Keratinocyte (primary cell): ENCODE results near the gene NOTCH3. TPM values are rescaled to one million over a fixed set of nuclear protein-coding genes. Genes with fewer than 3 reads are reported as not detected.

ENCODE experiments used
- DNase-seq: peaks from one replicate; pipeline ENCODE4 v3.0.0-alpha.2; 2011; ENCODE audit warnings: low read depth, missing footprints, low spot score
- FAIRE-seq: peaks from 2 replicates; lab custom pipeline; 2011; peaks lifted over from hg19 to GRCh38; lab: Jason Lieb, UNC
- H2AFZ ChIP-seq: 2 replicates; pipeline ENCODE4 v1.6.0; 2012; ENCODE audit warnings: low read length, control low read depth, inconsistent platforms; ENCODE audit not compliant: control insufficient read depth
- H3K27ac ChIP-seq: 2 replicates; pipeline ENCODE4 v1.5.1; 2011; ENCODE audit warnings: low read length; ENCODE audit not compliant: control insufficient read depth, insufficient read depth
- H3K27me3 ChIP-seq: 3 replicates; pipeline ENCODE4 v1.6.0; 2011; ENCODE audit warnings: low read length; ENCODE audit not compliant: control insufficient read depth, insufficient read depth; ENCODE audit errors: extremely low read depth
- H3K36me3 ChIP-seq, 2 experiments: 2 replicates in 1 of 2; 3 replicates in 1 of 2; pipeline ENCODE4 v1.5.1; 2011; ENCODE audit warnings: low read length in 2 of 2, mild to moderate bottlenecking in 1 of 2; ENCODE audit not compliant: control insufficient read depth in 2 of 2, insufficient read depth in 2 of 2; ENCODE audit errors: extremely low read depth in 1 of 2
- H3K4me1 ChIP-seq: 3 replicates; pipeline ENCODE4 v1.5.1; 2011; ENCODE audit warnings: low read length; ENCODE audit not compliant: control insufficient read depth, insufficient read depth; ENCODE audit errors: extremely low read depth
- H3K4me2 ChIP-seq: 3 replicates; pipeline ENCODE4 v1.6.0; 2011; ENCODE audit warnings: low read depth, low read length; ENCODE audit not compliant: control insufficient read depth, insufficient read depth; ENCODE audit errors: extremely low read depth
- H3K4me3 ChIP-seq, 3 experiments: fragments of 200-600 bp in 1 of 3; sonication (generic) in 1 of 3; 2 replicates in 2 of 3; 3 replicates in 1 of 3; pipeline ENCODE4 v1.5.1; 2011 to 2016; ENCODE audit warnings: low read length in 3 of 3, mild to moderate bottlenecking in 3 of 3, control low read depth in 2 of 3, inconsistent platforms in 1 of 3, low read depth in 1 of 3, mixed read lengths in 1 of 3, mixed run types in 1 of 3, moderate library complexity in 1 of 3; ENCODE audit not compliant: control insufficient read depth in 2 of 3, insufficient read depth in 2 of 3; ENCODE audit errors: extremely low read depth in 1 of 3
- H3K79me2 ChIP-seq: 2 replicates; pipeline ENCODE4 v1.6.0; 2012; ENCODE audit warnings: low read length; ENCODE audit not compliant: control insufficient read depth, insufficient read depth
- H3K9ac ChIP-seq: 3 replicates; pipeline ENCODE4 v1.6.0; 2011; ENCODE audit warnings: low read length; ENCODE audit not compliant: control insufficient read depth, insufficient read depth; ENCODE audit errors: extremely low read depth
- H3K9me1 ChIP-seq: 3 replicates; pipeline ENCODE4 v1.6.0; 2011; ENCODE audit warnings: low read length; ENCODE audit not compliant: control insufficient read depth, insufficient read depth; ENCODE audit errors: extremely low read depth
- H3K9me3 ChIP-seq: 2 replicates; pipeline ENCODE4 v1.5.1; 2012; ENCODE audit warnings: low read depth, low read length; ENCODE audit not compliant: control insufficient read depth
- H4K20me1 ChIP-seq: 3 replicates; pipeline ENCODE4 v1.6.0; 2011; ENCODE audit warnings: low read length; ENCODE audit not compliant: control insufficient read depth, insufficient read depth; ENCODE audit errors: extremely low read depth
- CTCF ChIP-seq, 3 experiments: IDR thresholded peaks in 1 of 3; conservative IDR thresholded peaks in 1 of 3; optimal IDR thresholded peaks in 1 of 3; 2 replicates in 2 of 3; 3 replicates in 1 of 3; pipeline versions ENCODE3 to v1.5.1; 2011; ENCODE audit warnings: low read length in 3 of 3, mild to moderate bottlenecking in 3 of 3, moderate library complexity in 2 of 3, control low read depth in 1 of 3, inconsistent platforms in 1 of 3; ENCODE audit not compliant: insufficient read depth in 2 of 3; ENCODE audit errors: extremely low read depth in 1 of 3
- EZH2 ChIP-seq: IDR thresholded peaks from one replicate; pipeline ENCODE4 v1.6.1; 2012; ENCODE audit warnings: inconsistent platforms, mild to moderate bottlenecking, low read length, moderate library complexity
- dilution Hi-C: fragments of 300-500 bp; cut with MboI; formaldehyde crosslinking; loops from one replicate; pipeline ENCODE4 v1.7.0; 2020; ENCODE audit warnings: low sequenced_read_pairs; ENCODE audit not compliant: extremely low pct_ligation_motif_present
- polyA plus RNA-seq, 5 experiments: library from polyadenylated mRNA; depleted of rRNA in 3 of 5; stranded (reverse) in 3 of 5; stranded (forward) in 1 of 5; unstranded in 1 of 5; fragments of >200 nt; gene quantifications; 1 replicate in 1 of 5; 2 replicates in 3 of 5; 3 replicates in 1 of 5; pipeline versions ENCODE4 v1.2.1 to v1.2.3, GENCODE V29; 2011 to 2012; ENCODE audit warnings: missing spikeins in 2 of 5, low read depth in 1 of 5, low replicate concordance in 1 of 5

Gene NOTCH3
- polyA plus RNA-seq, 1 donor (not counting 4 experiments of a cell fraction or from before 2014, with no cell fraction given) = 4.1 TPM

- no peak for FAIRE-seq
- no peak for DNase-seq
- H3K4me2 ChIP-seq = no peak overlapping the region
- no peak overlapping the region for H3K9ac ChIP-seq
- dilution Hi-C loops = no loop called here
- no peaks in the 10 kb centered on the region for H3K27me3 ChIP-seq
- H3K4me3 ChIP-seq = no peak overlapping the region
- no peaks in the 10 kb centered on the region for H3K79me2 ChIP-seq
- H3K9me1 ChIP-seq = no peaks in the 10 kb centered on the region
- no peaks in the 10 kb centered on the region for H3K4me1 ChIP-seq
- H3K36me3 ChIP-seq = no peaks in the 10 kb centered on the region
- H2AFZ ChIP-seq = no peak overlapping the region
- no peak overlapping the region for H3K27ac ChIP-seq
- no peaks in the 10 kb centered on the region for H3K9me3 ChIP-seq
- TF ChIP-seq EZH2 (no peak), CTCF (optimal IDR thresholded peaks at IDR 0.05 in 1 of 3, IDR thresholded peaks at IDR 0.05 in 1 of 3, conservative IDR thresholded peaks at IDR 0.05 in 1 of 3; ENCODE audit: extremely low read depth in 1 of 3, insufficient read depth in 2 of 3, low read length in 3 of 3) (peak; percentile 65 to 74 (median 67))
- no peaks in the 10 kb centered on the region for H4K20me1 ChIP-seq
Measured at GRCh38 chr19:15154002-15154612, 46.7 kb downstream of the NOTCH3 start.

- H3K9me3 ChIP-seq = no peaks in the 10 kb centered on the region
- no peak overlapping the region for H3K27ac ChIP-seq
- TF ChIP-seq CTCF (optimal IDR thresholded peaks at IDR 0.05 in 1 of 3, IDR thresholded peaks at IDR 0.05 in 1 of 3, conservative IDR thresholded peaks at IDR 0.05 in 1 of 3; ENCODE audit: extremely low read depth in 1 of 3, insufficient read depth in 2 of 3, low read length in 3 of 3) (no peak), EZH2 (no peak)
- H3K4me3 ChIP-seq = no peak overlapping the region
- no peaks in the 10 kb centered on the region for H4K20me1 ChIP-seq
- no peaks in the 10 kb centered on the region for H3K4me1 ChIP-seq
- DNase-seq (no peak), FAIRE-seq (no peak)
- H3K9ac ChIP-seq = no peak overlapping the region
- H3K36me3 ChIP-seq = no peaks in the 10 kb centered on the region
- no peaks in the 10 kb centered on the region for H3K79me2 ChIP-seq
- no peak overlapping the region for H2AFZ ChIP-seq
- no peaks in the 10 kb centered on the region for H3K9me1 ChIP-seq
- no peaks in the 10 kb centered on the region for H3K27me3 ChIP-seq
- no peak overlapping the region for H3K4me2 ChIP-seq
- dilution Hi-C loops = no loop called here
Measured at GRCh38 chr19:15149737-15150136, 51.1 kb downstream of the NOTCH3 start.
